Tibial artery (tissue), 4 donors: ENCODE results near the gene SMTN.
A peak's percentile ranks its signal among the peaks of the same experiment; 100 is the strongest.

Source experiments
- DNase-seq, 2 donors: peaks; one replicate each; pipeline ENCODE4 v3.0.0-alpha.2; 2019
- H3K27ac ChIP-seq, 2 donors: fragments of 200-600 bp; sonication (generic) in 1 of 2; 1 replicate in 1 of 2; 2 replicates in 1 of 2; pipeline ENCODE4 v1.5.1; 2018 to 2019; ENCODE audit warnings: mild to moderate bottlenecking in 1 of 2
- H3K27me3 ChIP-seq, 2 donors: fragments of 200-600 bp; sonication (generic) in 1 of 2; one replicate each; pipeline versions ENCODE4 v1.5.1 to v1.6.0; 2016 to 2019
- H3K36me3 ChIP-seq, 3 donors: fragments of 200-600 bp; sonication (generic) in 2 of 3; one replicate each; pipeline ENCODE4 v1.5.1; 2016 to 2019; ENCODE audit warnings: mild to moderate bottlenecking in 2 of 3
- H3K4me1 ChIP-seq, 4 donors: fragments of 200-600 bp; sonication (generic) in 2 of 4; 1 replicate in 3 of 4; 2 replicates in 1 of 4; pipeline ENCODE4 v1.5.1; 2016 to 2019
- H3K4me3 ChIP-seq, 2 donors: fragments of 200-600 bp; sonication (generic) in 1 of 2; 1 replicate in 1 of 2; 2 replicates in 1 of 2; pipeline ENCODE4 v1.5.1; 2018 to 2019; ENCODE audit warnings: mild to moderate bottlenecking in 2 of 2
- H3K9me3 ChIP-seq, 3 donors: fragments of 200-600 bp; sonication (generic) in 1 of 3; one replicate each; pipeline ENCODE4 v1.5.1; 2016 to 2019
- intact Hi-C: fragments of 100-400 bp; cut with DNase I; formaldehyde crosslinking; loops from one replicate; pipeline ENCODE4 v1.15.0; 2023; ENCODE audit warnings: low total_unique reads
- TF ChIP-seq, protein P1 (sequence below), 2 experiments: fragments of 200-600 bp in 1 of 2; fragments of 450-650 bp in 1 of 2; IDR thresholded peaks; one replicate each; pipeline ENCODE4 v1.5.1; 2017 to 2019; ENCODE audit warnings: antibody characterized with exemption in 2 of 2, mild to moderate bottlenecking in 1 of 2, moderate library complexity in 1 of 2

Gene SMTN

GRCh38 chr22:31080848-31081649 lies at the start of gene SMTN:
Gene SMTN, plus strand, starts transcription at chr22:31081318. Its CDS starts 1,941 bp downstream, at chr22:31083259.
- H3K4me3 ChIP-seq: peak within 1 kb of the TSS; percentile 90 to 92
- TF ChIP-seq, protein P1, sequence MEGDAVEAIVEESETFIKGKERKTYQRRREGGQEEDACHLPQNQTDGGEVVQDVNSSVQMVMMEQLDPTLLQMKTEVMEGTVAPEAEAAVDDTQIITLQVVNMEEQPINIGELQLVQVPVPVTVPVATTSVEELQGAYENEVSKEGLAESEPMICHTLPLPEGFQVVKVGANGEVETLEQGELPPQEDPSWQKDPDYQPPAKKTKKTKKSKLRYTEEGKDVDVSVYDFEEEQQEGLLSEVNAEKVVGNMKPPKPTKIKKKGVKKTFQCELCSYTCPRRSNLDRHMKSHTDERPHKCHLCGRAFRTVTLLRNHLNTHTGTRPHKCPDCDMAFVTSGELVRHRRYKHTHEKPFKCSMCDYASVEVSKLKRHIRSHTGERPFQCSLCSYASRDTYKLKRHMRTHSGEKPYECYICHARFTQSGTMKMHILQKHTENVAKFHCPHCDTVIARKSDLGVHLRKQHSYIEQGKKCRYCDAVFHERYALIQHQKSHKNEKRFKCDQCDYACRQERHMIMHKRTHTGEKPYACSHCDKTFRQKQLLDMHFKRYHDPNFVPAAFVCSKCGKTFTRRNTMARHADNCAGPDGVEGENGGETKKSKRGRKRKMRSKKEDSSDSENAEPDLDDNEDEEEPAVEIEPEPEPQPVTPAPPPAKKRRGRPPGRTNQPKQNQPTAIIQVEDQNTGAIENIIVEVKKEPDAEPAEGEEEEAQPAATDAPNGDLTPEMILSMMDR (IDR thresholded peaks at IDR 0.05): no peak
- H3K4me1 ChIP-seq: peaks cover 0 to 53% (median 37%) of the 10 kb centered on the region in 4 donors
- no peaks in the 10 kb centered on the region for H3K9me3 ChIP-seq
- H3K36me3 ChIP-seq: peaks cover 23 to 29% (median 24%) of the 10 kb centered on the region in 3 donors
- intact Hi-C loops: loop anchor here (5.0 kb wide), 1 partner anchor 44 kb away; no protein-coding TSS in a partner anchor
- DNase-seq: peak; percentile 90 to 96
- no peaks in the 10 kb centered on the region for H3K27me3 ChIP-seq
- peak within 1 kb of the TSS; percentile 99 to 100 for H3K27ac ChIP-seq

DNA sequence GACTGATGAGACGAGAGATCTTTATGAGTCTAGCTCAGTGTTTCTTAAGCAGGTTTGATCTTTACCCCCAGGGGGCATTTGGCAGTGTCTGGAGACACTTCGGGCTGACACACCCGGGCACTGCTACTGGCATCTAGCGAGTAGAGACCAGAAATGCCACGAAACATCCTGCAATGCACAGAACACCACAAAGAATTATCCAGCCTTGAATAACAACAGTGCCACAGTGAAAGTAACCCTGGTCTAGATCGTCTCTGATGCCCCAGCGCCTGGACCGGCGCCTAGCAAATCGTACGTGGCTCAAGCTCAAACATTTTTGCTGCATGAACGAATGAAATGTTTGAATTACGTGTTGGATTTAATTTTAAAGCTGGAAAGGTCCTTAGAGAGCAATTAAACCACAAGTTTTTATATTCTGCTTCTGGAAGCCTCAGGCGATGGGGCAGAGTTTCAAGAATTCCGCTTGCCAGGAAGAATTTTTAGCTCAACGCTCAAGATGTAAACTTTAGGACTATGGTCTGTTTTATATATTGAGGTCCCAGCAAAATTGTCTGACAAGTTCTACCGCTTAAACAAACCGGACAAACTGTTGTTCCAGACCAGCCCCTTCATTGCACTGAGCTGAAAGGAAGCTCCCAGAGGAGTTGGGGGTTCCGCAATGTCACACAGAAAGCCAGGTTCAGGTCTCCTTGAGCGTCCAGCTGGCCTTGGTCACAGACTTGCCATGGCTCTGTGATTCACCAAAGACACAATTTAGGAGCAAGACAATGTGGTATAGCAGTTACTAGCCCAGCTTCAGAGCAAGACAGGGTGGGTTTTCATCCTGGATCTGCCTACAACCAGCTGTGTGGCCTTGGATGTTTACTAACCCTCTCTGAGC lies 44.2 kb upstream of the SMTN start:
- H3K36me3 ChIP-seq: no peaks in the 10 kb centered on the region
- H3K27ac ChIP-seq: peak overlapping the region; percentile 79 to 80
- H3K4me3 ChIP-seq: peak overlapping the region; percentile 25 to 30
- H3K27me3 ChIP-seq: no peaks in the 10 kb centered on the region
- TF ChIP-seq, protein P1 (IDR thresholded peaks at IDR 0.05): no peak
- intact Hi-C loops: loop anchor here (5.0 kb wide), 2 partner anchors 45 to 70 kb away; partner anchors contain the start of genes MORC2, SMTN and TUG1
- DNase-seq: peak; percentile 42 to 85
- peaks cover 0 to 57% (median 42%) of the 10 kb centered on the region in 4 donors for H3K4me1 ChIP-seq
- no peaks in the 10 kb centered on the region for H3K9me3 ChIP-seq

- Histone ChIP-seq H3K9me3 (no peaks in the 10 kb centered on the region), H3K4me3 (no peak overlapping the region), H3K27ac (peak overlapping the region; percentile 79 to 80), H3K36me3 (no peaks in the 10 kb centered on the region), H3K4me1 (peaks cover 0 to 65% (median 42%) of the 10 kb centered on the region in 4 donors), H3K27me3 (no peaks in the 10 kb centered on the region)
- no peak for DNase-seq
- intact Hi-C loops: loop anchor here (5.0 kb wide), 2 partner anchors 44 to 71 kb away; partner anchors contain the start of genes MORC2, SMTN and TUG1
- TF ChIP-seq, protein P1 (IDR thresholded peaks at IDR 0.05): no peak
Measured at GRCh38 chr22:31038686-31039085, 42.4 kb upstream of the SMTN start.

DNA sequence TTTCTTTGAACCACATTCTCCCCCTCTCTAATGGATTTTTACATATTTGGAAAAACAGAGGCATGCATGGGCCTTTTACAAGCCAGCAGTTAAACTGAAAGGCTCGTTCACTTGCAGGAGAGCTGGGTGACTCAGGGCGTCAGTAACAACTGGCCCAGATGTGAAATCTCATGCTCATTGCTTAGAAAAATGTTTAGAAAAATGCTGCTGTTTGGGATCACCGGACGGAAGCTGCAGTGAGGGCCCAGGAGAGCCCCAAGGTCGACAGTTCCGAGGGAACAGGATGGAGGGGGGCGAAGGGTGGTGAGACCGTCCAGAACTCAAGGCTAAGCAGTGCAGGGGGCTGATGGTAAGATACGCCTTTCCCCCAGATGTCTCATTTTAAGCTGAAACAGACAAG lies 41.7 kb upstream of the SMTN start:
- no peaks in the 10 kb centered on the region for H3K27me3 ChIP-seq
- no peak overlapping the region for H3K4me3 ChIP-seq
- no peaks in the 10 kb centered on the region for H3K9me3 ChIP-seq
- TF ChIP-seq, protein P1 (IDR thresholded peaks at IDR 0.05): no peak
- no peak for DNase-seq
- intact Hi-C loops: loop anchor here (5.0 kb wide), 2 partner anchors 43 to 72 kb away; partner anchors contain the start of genes MORC2, SMTN and TUG1
- H3K36me3 ChIP-seq: no peaks in the 10 kb centered on the region
- peak overlapping the region; percentile 79 to 80 for H3K27ac ChIP-seq
- H3K4me1 ChIP-seq: peaks cover 0 to 72% (median 46%) of the 10 kb centered on the region in 4 donors
